PC-3 (cell line): Measurements from ENCODE around the gene PIGS.

Experiments
- EZH2 ChIP-seq: fragments of 300-600 bp; sonication (generic); IDR thresholded peaks from one replicate; pipeline ENCODE4 v1.6.1; 2017; ENCODE audit warnings: antibody characterized with exemption, mild to moderate bottlenecking, low read length; ENCODE audit not compliant: unreplicated experiment
- EZH2phosphoT487 ChIP-seq: fragments of 300-600 bp; sonication (generic); IDR thresholded peaks from 2 replicates; pipeline ENCODE4 v1.6.1; 2018; ENCODE audit warnings: mild to moderate bottlenecking, antibody characterized with exemption, low read length, borderline replicate concordance
- TF ChIP-seq, protein P1 (sequence below): fragments of 300-600 bp; sonication (generic); conservative IDR thresholded peaks from 2 replicates; pipeline ENCODE4 v1.5.1; 2017; ENCODE audit warnings: antibody characterized with exemption, low read depth, mild to moderate bottlenecking, low read length

DNA sequence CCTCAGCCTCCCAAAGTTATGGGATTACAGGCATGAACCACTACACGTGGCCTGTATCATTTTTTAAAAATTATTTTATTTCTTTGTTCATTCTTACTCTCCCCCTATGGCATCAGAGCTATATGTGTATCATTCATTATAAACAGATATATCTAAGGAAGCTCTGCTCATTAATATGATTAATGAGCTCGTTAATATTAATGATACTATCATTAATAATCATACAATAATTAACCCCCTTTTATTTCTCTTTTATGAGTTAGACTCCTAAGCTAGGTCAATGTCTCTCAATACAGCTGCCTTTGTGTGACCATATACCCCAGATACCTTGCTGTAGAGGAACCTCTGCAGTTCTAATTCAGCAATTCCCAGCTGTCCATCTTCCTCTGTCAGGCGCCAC lies 47.1 kb upstream of the PIGS start:
- TF ChIP-seq, protein P1, sequence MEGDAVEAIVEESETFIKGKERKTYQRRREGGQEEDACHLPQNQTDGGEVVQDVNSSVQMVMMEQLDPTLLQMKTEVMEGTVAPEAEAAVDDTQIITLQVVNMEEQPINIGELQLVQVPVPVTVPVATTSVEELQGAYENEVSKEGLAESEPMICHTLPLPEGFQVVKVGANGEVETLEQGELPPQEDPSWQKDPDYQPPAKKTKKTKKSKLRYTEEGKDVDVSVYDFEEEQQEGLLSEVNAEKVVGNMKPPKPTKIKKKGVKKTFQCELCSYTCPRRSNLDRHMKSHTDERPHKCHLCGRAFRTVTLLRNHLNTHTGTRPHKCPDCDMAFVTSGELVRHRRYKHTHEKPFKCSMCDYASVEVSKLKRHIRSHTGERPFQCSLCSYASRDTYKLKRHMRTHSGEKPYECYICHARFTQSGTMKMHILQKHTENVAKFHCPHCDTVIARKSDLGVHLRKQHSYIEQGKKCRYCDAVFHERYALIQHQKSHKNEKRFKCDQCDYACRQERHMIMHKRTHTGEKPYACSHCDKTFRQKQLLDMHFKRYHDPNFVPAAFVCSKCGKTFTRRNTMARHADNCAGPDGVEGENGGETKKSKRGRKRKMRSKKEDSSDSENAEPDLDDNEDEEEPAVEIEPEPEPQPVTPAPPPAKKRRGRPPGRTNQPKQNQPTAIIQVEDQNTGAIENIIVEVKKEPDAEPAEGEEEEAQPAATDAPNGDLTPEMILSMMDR = no peak
- TF ChIP-seq EZH2 = no peak
- TF ChIP-seq EZH2phosphoT487 = no peak
